ENCODE data around the gene TCF7. TPM values are rescaled to one million over a fixed set of nuclear protein-coding genes. Genes with fewer than 3 reads are reported as not detected.

Gene TCF7
- total RNA-seq, 1 experiment from 2014 or later: 36.5 TPM

- H3K36me3 Mint-ChIP-seq (ENCODE audit: insufficient read depth, unreplicated experiment): no peaks in the 10 kb centered on the region
- DNase-seq: no peak
- intact Hi-C loops (cut with micrococcal nuclease; ENCODE audit: unreplicated experiment): no loop called here
- Histone ChIP-seq H3K9me3 (no peaks in the 10 kb centered on the region), H3K27me3 (replicated peaks; ENCODE audit: control insufficient read depth, insufficient read depth, low read length) (no peaks in the 10 kb centered on the region), H3K4me3 (ENCODE audit: low read depth, low read length) (no peak overlapping the region), H3K4me1 (peaks cover 19% of the 10 kb centered on the region), H3K36me3 (ENCODE audit: control insufficient read depth, insufficient read depth, low read length) (no peaks in the 10 kb centered on the region)
- H3K4me3 Mint-ChIP-seq (ENCODE audit: unreplicated experiment): no peak overlapping the region
- H3K9me3 Mint-ChIP-seq (ENCODE audit: unreplicated experiment): no peaks in the 10 kb centered on the region
- no peak for TF ChIP-seq CTCF (IDR thresholded peaks at IDR 0.05; ENCODE audit: insufficient read depth in 1 of 2, low read depth in 1 of 2, low read length in 1 of 2, severe bottlenecking in 1 of 2, unreplicated experiment in 1 of 2)
- no peaks in the 10 kb centered on the region for H3K27me3 Mint-ChIP-seq (ENCODE audit: insufficient read depth, unreplicated experiment)
- H3K4me1 Mint-ChIP-seq (ENCODE audit: low read depth, unreplicated experiment): peaks cover 12% of the 10 kb centered on the region
- CTCF ChIA-PET: no interaction called here
- POLR2A ChIA-PET: no interaction called here
- H3K27ac Mint-ChIP-seq (ENCODE audit: unreplicated experiment): no peak overlapping the region
- no TSS peak for BruUV-seq (replicated peaks)
These were observed 18.4 kb upstream of the TCF7 start for GRCh38 chr5:134095887-134096589.

DNA sequence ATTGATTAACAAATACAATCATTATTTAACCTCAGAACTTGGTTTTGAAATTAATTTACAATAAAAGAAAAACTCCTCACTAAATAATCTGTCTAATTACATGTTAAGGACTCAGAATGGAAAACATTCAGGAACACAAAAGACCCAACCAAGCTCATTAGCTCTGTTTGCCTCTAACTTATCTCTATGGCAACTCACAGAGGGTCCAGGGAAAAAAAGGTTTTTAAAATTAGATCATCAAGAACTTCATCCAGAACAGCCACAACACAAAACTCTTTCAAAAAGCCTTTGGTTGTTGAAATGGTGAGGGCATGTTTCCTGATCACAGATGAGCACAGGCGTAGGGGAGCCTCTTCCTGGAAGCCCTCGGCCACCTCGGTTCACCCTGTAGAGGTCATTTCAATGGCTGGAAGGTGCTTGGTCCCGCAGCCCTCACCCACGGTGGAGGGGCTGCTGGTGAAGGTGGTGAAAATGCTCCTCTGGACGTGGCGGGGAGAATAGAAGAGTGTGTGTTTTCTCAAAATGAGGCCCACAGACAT lies 17.2 kb upstream of the TCF7 start:
- H3K4me3 ChIP-seq (ENCODE audit: low read depth, low read length): no peak overlapping the region
- Mint-ChIP-seq H3K4me3 (ENCODE audit: unreplicated experiment) (no peak overlapping the region), H3K27me3 (ENCODE audit: insufficient read depth, unreplicated experiment) (no peaks in the 10 kb centered on the region), H3K4me1 (ENCODE audit: low read depth, unreplicated experiment) (peaks cover 12% of the 10 kb centered on the region), H3K9me3 (ENCODE audit: unreplicated experiment) (no peaks in the 10 kb centered on the region), H3K36me3 (ENCODE audit: insufficient read depth, unreplicated experiment) (no peaks in the 10 kb centered on the region), H3K27ac (ENCODE audit: unreplicated experiment) (peak overlapping the region; percentile 8)
- no peaks in the 10 kb centered on the region for H3K27me3 ChIP-seq (replicated peaks; ENCODE audit: control insufficient read depth, insufficient read depth, low read length)
- peaks cover 22% of the 10 kb centered on the region for H3K4me1 ChIP-seq
- no peak for TF ChIP-seq CTCF (IDR thresholded peaks at IDR 0.05; ENCODE audit: insufficient read depth in 1 of 2, low read depth in 1 of 2, low read length in 1 of 2, severe bottlenecking in 1 of 2, unreplicated experiment in 1 of 2)
- ChIA-PET POLR2A (no interaction called here), CTCF (no interaction called here)
- intact Hi-C loops (cut with micrococcal nuclease; ENCODE audit: unreplicated experiment): no loop called here
- DNase-seq: no peak
- no TSS peak for BruUV-seq (replicated peaks)
- H3K9me3 ChIP-seq: no peaks in the 10 kb centered on the region
- H3K36me3 ChIP-seq (ENCODE audit: control insufficient read depth, insufficient read depth, low read length): no peaks in the 10 kb centered on the region

DNA sequence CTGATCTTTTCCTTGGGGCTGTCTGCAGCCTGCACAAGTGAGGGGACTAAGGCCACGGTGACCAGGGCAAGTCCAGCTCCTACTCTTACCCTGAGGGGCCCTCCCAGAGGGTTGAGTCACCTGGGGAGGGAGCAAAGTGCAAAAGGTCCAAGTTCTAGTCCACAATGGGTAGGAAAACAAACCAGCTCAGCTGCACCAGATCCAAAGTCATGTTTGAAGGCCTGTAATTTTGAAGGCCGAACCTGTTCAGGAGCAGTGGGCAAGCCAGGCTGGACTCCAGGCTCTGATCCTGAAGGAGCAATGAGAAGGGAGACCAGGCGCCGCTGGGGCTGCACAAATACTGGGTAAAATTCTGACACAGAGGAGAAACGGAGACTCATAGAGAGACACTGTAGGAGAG lies 15.8 kb upstream of the TCF7 start:
- no peaks in the 10 kb centered on the region for H3K36me3 ChIP-seq (ENCODE audit: control insufficient read depth, insufficient read depth, low read length)
- intact Hi-C loops (cut with micrococcal nuclease; ENCODE audit: unreplicated experiment): loop anchor here (2.0 kb wide), 1 partner anchor 42 kb away; no protein-coding TSS in a partner anchor
- peak in 1 of 2 experiments; percentile 44 for DNase-seq
- no peak overlapping the region for H3K4me3 ChIP-seq (ENCODE audit: low read depth, low read length)
- Mint-ChIP-seq H3K27me3 (ENCODE audit: insufficient read depth, unreplicated experiment) (no peaks in the 10 kb centered on the region), H3K9me3 (ENCODE audit: unreplicated experiment) (no peaks in the 10 kb centered on the region), H3K27ac (ENCODE audit: unreplicated experiment) (peak overlapping the region; percentile 12), H3K36me3 (ENCODE audit: insufficient read depth, unreplicated experiment) (no peaks in the 10 kb centered on the region), H3K4me3 (ENCODE audit: unreplicated experiment) (no peak overlapping the region), H3K4me1 (ENCODE audit: low read depth, unreplicated experiment) (peaks cover 7% of the 10 kb centered on the region)
- H3K4me1 ChIP-seq: peaks cover 22% of the 10 kb centered on the region
- BruUV-seq (replicated peaks): no TSS peak
- TF ChIP-seq CTCF (IDR thresholded peaks at IDR 0.05; ENCODE audit: insufficient read depth in 1 of 2, low read depth in 1 of 2, low read length in 1 of 2, severe bottlenecking in 1 of 2, unreplicated experiment in 1 of 2): no peak
- POLR2A ChIA-PET: no interaction called here
- no peaks in the 10 kb centered on the region for H3K9me3 ChIP-seq
- H3K27me3 ChIP-seq (replicated peaks; ENCODE audit: control insufficient read depth, insufficient read depth, low read length): no peaks in the 10 kb centered on the region
- CTCF ChIA-PET: interaction anchor here (0.8 to 3.0 kb wide), 3 partner anchors 15 to 59 kb away, joined by 3 to 18 read pairs (median 4); no protein-coding TSS in a partner anchor

All from Caco-2 (cell line).